HG03097 (cell line): Measurements from ENCODE around the gene CASZ1.

Source experiments
- ATAC-seq: cut with Tn5 transposase; IDR thresholded peaks from one replicate; pipeline ENCODE4 v1.9.1; 2021; ENCODE audit not compliant: unreplicated experiment, low FRiP score

CASZ1 gene

DNA sequence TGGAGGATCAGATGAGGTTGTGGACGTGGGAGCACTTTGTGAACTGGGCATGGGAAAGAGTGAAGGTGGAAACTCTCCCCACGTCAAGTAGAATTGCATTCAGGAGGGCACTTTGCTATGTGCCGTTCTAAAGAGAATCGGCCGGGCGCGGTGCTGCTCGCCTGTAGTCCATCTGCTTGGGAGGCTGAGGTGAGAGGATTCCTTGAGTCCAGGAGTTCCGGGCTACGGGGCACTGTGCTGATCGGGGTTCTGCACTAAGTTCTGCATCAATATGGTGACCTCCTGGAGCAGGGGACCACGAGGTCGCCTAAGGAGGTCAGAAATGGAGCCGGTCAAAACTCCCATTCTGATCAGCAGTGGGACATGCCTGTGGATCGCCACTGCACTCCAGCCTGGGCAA is 179.8 kb downstream of the CASZ1 start:
- ATAC-seq, result no peak

- no peak for ATAC-seq
Observed at GRCh38 chr1:10615932-10616671, 180.3 kb downstream of the CASZ1 start.

DNA sequence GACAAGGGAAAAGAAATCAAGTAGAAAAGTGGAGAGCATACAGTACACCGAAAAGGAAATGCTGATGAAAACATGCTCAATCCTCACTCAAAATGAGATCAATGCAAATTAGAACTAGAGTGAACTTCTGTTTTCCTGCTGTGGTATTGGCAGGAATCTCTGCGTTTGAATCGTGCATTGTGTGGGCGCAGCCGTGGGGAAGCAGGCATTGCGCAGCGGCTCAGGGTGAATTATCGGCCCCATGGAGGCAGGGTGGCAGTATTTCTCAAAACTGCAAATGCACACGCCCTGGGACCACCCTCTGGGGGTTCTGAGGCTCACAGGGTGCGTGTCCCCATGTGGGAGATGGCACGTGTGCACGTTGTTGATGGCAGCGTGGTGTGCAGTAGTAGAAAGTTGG is 181.1 kb downstream of the CASZ1 start:
- ATAC-seq, result no peak

DNA sequence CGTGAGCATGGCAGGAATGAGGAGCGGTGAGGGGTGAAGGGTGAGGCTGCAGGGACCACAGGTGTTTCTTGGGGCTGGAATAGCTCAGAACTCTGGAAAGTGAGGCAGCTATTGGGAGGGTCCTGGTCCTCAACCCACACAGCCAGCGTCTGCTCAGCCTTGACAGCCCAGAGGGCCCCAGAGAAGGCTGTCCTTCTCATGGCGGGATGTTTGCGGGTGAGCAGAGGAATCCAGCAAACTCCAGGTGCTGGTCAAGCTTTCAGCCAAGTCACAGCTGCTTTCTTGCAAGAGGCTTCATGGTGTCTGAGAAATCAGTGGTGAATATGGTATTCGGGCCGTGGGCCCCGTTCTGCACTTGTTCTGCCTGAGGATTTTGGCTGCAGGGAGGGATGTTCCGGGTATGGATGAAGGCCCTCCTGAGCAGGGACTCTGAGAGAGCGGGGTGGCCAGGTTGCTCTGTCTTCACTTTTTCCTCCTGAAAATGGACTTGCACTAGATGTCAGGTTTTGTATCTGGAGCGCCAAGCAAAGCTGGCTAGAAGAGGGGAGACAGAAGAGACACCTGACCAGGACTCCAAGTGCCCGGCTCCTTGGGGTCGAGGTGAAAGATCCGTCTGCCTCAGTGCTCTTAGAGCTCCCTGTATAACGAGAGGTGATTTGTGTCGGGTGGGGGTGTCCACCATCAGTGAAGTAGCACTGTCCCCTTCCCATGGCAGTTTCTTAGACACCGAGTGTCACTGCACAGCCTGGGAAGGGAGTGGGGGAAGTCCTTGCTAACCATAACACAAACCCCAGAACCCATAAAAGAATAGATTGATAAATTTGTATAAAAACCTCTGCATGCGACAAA is 181.8 kb downstream of the CASZ1 start:
- ATAC-seq, result no peak

DNA sequence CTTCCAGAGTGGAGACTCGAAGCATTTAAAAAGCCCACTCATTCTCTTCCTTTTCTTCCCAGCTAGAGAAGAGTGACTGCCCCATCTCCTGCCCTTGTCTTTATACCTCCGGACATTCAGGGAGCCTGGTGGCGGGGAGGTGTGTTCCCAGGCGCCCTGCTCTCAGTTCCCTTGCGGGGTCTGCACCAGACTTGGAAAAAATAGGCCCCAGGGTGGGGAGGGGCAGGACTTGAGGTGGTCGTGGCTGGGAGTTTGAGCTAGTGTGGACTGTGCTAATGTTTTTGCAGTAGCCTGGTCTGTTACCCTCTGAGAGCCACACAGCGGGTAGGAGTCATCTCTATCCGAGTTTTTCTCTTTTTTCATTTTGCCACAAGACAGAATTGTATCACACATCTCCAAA is 182.6 kb downstream of the CASZ1 start:
- no peak for ATAC-seq

DNA sequence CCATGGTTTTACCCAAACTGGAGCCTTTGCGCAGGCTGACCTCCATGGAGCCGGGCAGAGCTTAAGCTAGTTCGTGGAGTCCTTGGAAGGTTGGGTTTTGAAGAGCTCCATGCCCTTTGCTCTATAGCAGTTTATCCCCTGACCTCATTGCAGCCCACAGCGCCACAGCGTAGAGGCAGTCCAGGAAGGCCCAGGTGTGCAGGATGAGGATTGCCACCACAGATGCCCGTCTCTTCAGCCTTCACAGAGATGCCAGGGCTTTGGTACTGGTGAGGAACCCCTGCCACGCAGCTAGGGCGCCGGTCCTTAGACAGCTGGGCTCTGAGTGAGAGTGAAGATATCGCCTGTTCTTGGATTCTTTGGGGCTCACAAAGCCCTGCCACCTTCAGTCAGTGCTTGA is 183.1 kb downstream of the CASZ1 start:
- no peak for ATAC-seq

GRCh38 chr1:10612436-10613160 is 183.8 kb downstream of the CASZ1 start:
- ATAC-seq, result no peak

GRCh38 chr1:10610901-10611600 is 185.4 kb downstream of the CASZ1 start:
- ATAC-seq, result no peak

- ATAC-seq, result no peak
Observed at GRCh38 chr1:10608690-10609089, 187.8 kb downstream of the CASZ1 start.

GRCh38 chr1:10607228-10607627 is 189.2 kb downstream of the CASZ1 start:
- ATAC-seq, result no peak

DNA sequence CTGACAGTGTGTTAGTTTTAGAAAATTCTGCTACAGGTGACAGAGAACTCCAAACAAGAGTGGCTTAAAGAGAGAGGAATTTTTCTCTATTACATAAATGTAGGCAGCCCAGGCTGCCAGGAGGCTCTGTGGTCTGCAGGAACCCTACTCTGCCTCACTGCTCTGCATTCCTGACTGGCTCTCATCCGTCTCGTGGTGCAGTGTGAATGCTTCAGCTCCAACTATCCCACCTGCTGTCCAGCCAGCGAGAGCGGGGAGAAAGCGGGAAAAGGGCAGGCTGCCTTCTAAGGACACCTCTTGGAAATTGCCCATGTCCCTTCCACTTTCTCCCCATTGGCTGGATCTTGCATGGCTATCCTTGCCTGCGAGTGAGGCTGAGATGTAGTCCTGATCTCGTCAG is 190.4 kb downstream of the CASZ1 start:
- no peak for ATAC-seq

GRCh38 chr1:10604966-10605365 is 191.5 kb downstream of the CASZ1 start:
- no peak for ATAC-seq

DNA sequence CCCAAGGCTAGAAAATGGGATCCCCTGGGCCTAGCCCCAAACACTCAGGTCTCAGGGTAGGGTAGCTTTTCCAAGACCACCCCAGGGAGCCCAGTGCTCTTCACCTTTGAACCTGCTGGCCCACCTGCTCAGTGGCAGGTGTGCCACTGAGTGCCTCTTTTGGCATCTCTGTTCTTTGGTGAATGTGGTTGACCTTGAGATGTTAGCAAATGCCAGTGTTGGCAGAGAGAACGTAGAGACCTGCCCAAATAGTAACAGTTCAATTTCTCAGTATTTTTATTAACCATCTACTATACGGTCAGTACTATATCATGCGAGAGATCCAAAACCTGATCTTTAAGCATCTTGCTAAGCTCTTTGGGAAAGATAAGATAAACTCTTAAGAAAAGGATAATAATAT is 193.5 kb downstream of the CASZ1 start:
- ATAC-seq, result no peak

- ATAC-seq, result no peak
Observed at GRCh38 chr1:10601342-10602070, 194.9 kb downstream of the CASZ1 start.

- ATAC-seq, result no peak
Observed at GRCh38 chr1:10599194-10599861, 197.1 kb downstream of the CASZ1 start.

DNA sequence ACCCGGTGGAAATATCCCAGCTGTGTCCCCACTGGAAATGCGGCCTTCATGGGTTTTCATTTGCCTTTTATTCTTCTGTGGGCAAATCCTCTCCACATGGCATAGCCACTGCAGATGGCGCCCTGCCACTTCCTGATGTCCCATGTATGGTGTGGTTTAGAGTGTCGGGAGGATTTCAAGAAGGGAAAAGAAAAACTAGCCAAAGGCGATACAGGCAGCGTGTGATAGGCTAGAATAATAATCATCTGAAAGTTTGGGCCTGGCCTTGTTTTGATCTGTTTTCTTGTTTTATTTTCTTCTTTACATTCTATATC is 198.1 kb downstream of the CASZ1 start:
- ATAC-seq, result no peak

- ATAC-seq, result no peak
Observed at GRCh38 chr1:10597492-10598388, 198.7 kb downstream of the CASZ1 start.

- no peak for ATAC-seq
Observed at GRCh38 chr1:10596780-10597179, 199.7 kb downstream of the CASZ1 start.
